Fibroblast of villous mesenchyme (primary cell): ENCODE data around the gene IGF1R. TPM values are rescaled to one million over a fixed set of nuclear protein-coding genes. Genes with fewer than 3 reads are reported as not detected.

ENCODE experiments used
- DNase-seq: peaks from one replicate; pipeline ENCODE4 v3.0.0-alpha.2; 2010; ENCODE audit warnings: low read depth
- H3K4me3 ChIP-seq: 2 replicates; pipeline ENCODE4 v1.5.1; 2011; ENCODE audit warnings: low read depth, mild to moderate bottlenecking, low read length
- CTCF ChIP-seq: IDR thresholded peaks from 2 replicates; pipeline ENCODE4 v1.5.1; 2012; ENCODE audit warnings: low read depth, mild to moderate bottlenecking, low read length; ENCODE audit not compliant: insufficient read depth
- total RNA-seq: library from RNA; depleted of rRNA; stranded (reverse); fragments of >200 nt; gene quantifications from 2 replicates; pipeline ENCODE4 v1.2.3, GENCODE V29; 2012

Gene IGF1R
- total RNA-seq, 1 donor = 19.4 TPM

GRCh38 chr15:98955331-98955730, 307.0 kb downstream of the IGF1R start:
- DNase-seq = no peak
- H3K4me3 ChIP-seq = no peak overlapping the region
- no peak for TF ChIP-seq CTCF

- no peak overlapping the region for H3K4me3 ChIP-seq
- TF ChIP-seq CTCF = no peak
- DNase-seq = no peak
Observed at GRCh38 chr15:98955961-98956723, 307.8 kb downstream of the IGF1R start.

- H3K4me3 ChIP-seq = no peak overlapping the region
- no peak for TF ChIP-seq CTCF
- DNase-seq = no peak
Observed at GRCh38 chr15:98956796-98957553, 308.6 kb downstream of the IGF1R start.

GRCh38 chr15:98957655-98958054, 309.3 kb downstream of the IGF1R start:
- DNase-seq = no peak
- no peak for TF ChIP-seq CTCF
- H3K4me3 ChIP-seq = no peak overlapping the region

- DNase-seq = no peak
- no peak for TF ChIP-seq CTCF
- no peak overlapping the region for H3K4me3 ChIP-seq
Observed at GRCh38 chr15:98958076-98958475, 309.7 kb downstream of the IGF1R start.

- H3K4me3 ChIP-seq = no peak overlapping the region
- no peak for TF ChIP-seq CTCF
- DNase-seq = no peak
Observed at GRCh38 chr15:98958918-98959639, 310.7 kb downstream of the IGF1R start.
